Gastroesophageal sphincter (tissue), 4 donors: ENCODE measurements around the gene EPHB6. TPM values are rescaled to one million over a fixed set of nuclear protein-coding genes. Genes with fewer than 3 reads are reported as not detected.

ENCODE experiments used
- ATAC-seq: fragments of 150-250 bp; one replicate; pipeline ENCODE4 v1.9.1; 2016; ENCODE audit warnings: mild to moderate bottlenecking, moderate library complexity
- H3K27ac ChIP-seq, 4 donors: fragments of 200-600 bp; sonication (generic) in 3 of 4; 1 replicate in 3 of 4; 2 replicates in 1 of 4; pipeline ENCODE4 v1.5.1; 2016 to 2019
- H3K27me3 ChIP-seq: fragments of 200-600 bp; sonication (generic); one replicate; pipeline ENCODE4 v1.5.1; 2019
- H3K36me3 ChIP-seq, 2 donors: fragments of 200-600 bp; sonication (generic); one replicate each; pipeline ENCODE4 v1.5.1; 2019; ENCODE audit warnings: control low read depth in 1 of 2
- H3K4me1 ChIP-seq, 3 donors: fragments of 200-600 bp; sonication (generic); 1 replicate in 2 of 3; 2 replicates in 1 of 3; pipeline ENCODE4 v1.5.1; 2016 to 2019; ENCODE audit warnings: control low read depth in 2 of 3
- H3K4me3 ChIP-seq, 2 donors: fragments of 200-600 bp; sonication (generic); one replicate each; pipeline ENCODE4 v1.5.1; 2019; ENCODE audit warnings: mild to moderate bottlenecking in 1 of 2, moderate library complexity in 1 of 2
- H3K9me3 ChIP-seq, 3 donors: fragments of 200-600 bp; sonication (generic); one replicate each; pipeline ENCODE4 v1.5.1; 2017 to 2019; ENCODE audit warnings: control low read depth in 2 of 3
- EP300 ChIP-seq: sonication (generic); formaldehyde crosslinking; IDR thresholded peaks from one replicate; pipeline ENCODE4 v1.6.1; 2017; ENCODE audit warnings: antibody characterized with exemption, mild to moderate bottlenecking
- POLR2A ChIP-seq, 2 donors: fragments of 450-650 bp; IDR thresholded peaks; one replicate each; pipeline ENCODE4 v1.6.1; 2017; ENCODE audit warnings: antibody characterized with exemption in 2 of 2, mild to moderate bottlenecking in 2 of 2, moderate library complexity in 1 of 2
- POLR2AphosphoS5 ChIP-seq: sonication (generic); formaldehyde crosslinking; IDR thresholded peaks from one replicate; pipeline ENCODE4 v1.6.1; 2017; ENCODE audit warnings: antibody characterized with exemption
- whole genome bisulfite sequencing, 2 donors: methylation state at CpG; one replicate each; pipeline ENCODE4 v1.1.5; 2018; ENCODE audit warnings: low coverage in 1 of 2; 5-methylcytosine and 5-hydroxymethylcytosine counted together
- total RNA-seq, 4 donors: library from RNA; depleted of rRNA; stranded (reverse); fragments of >200 nt; gene quantifications; one replicate each; pipeline ENCODE4 v1.1.0, GENCODE V29; 2016
- TF ChIP-seq, protein P1 (sequence below), 4 experiments: fragments of 200-600 bp in 2 of 4; fragments of 450-650 bp in 2 of 4; sonication (generic) in 1 of 4; IDR thresholded peaks; one replicate each; pipeline ENCODE4 v1.5.1; 2017 to 2019; ENCODE audit warnings: antibody characterized with exemption in 4 of 4, mild to moderate bottlenecking in 2 of 4, moderate library complexity in 2 of 4

EPHB6 gene, protein sequence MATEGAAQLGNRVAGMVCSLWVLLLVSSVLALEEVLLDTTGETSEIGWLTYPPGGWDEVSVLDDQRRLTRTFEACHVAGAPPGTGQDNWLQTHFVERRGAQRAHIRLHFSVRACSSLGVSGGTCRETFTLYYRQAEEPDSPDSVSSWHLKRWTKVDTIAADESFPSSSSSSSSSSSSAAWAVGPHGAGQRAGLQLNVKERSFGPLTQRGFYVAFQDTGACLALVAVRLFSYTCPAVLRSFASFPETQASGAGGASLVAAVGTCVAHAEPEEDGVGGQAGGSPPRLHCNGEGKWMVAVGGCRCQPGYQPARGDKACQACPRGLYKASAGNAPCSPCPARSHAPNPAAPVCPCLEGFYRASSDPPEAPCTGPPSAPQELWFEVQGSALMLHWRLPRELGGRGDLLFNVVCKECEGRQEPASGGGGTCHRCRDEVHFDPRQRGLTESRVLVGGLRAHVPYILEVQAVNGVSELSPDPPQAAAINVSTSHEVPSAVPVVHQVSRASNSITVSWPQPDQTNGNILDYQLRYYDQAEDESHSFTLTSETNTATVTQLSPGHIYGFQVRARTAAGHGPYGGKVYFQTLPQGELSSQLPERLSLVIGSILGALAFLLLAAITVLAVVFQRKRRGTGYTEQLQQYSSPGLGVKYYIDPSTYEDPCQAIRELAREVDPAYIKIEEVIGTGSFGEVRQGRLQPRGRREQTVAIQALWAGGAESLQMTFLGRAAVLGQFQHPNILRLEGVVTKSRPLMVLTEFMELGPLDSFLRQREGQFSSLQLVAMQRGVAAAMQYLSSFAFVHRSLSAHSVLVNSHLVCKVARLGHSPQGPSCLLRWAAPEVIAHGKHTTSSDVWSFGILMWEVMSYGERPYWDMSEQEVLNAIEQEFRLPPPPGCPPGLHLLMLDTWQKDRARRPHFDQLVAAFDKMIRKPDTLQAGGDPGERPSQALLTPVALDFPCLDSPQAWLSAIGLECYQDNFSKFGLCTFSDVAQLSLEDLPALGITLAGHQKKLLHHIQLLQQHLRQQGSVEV
- 10 to 100 TPM in 2 of 4 donors, 1 to 10 TPM in 2; 6.0 to 22.1 (median 9.7) TPM for total RNA-seq

DNA sequence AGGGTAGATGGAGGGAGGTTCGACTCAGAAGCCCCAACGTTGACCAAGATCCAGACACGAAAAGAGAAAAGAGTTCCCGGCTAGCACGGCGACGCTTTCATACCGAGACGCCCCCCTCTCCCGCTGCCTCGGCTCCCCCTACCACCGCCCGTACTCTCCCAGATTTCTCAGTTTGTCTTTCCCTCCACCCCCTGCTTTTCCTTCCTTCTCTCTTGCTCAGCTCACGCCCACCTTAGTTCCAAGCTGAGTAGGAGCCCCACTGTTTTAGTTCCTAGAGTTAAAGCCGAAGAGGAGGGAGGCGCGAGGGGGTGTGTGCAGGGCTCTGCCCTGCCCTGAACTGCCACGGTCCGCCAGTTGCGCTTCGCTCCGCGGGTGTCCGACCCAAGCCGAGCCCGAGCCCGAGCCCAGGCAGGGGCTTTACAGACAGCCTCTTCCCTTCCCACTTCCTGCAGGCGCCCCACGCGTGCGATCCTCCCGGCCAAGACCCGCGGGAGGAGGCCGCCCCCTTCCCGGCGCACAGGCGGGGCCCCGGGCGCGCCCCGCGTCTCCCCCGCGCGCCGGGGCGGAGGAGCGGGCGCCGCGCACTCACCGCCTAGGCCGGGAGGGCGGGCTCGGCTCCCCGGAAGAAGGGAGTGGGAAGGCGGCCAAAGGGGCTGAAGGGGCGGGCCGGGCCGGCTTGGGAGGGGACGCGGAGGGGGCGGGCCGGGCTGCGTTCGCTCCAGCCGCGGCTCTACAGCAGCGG lies at the start of gene EPHB6:
EPHB6 (plus strand) TSS at position 705 of the 742 bp plus-strand sequence. CDS start 8,152 bp downstream, outside the sequence.
- H3K27ac ChIP-seq, result peak within 1 kb of the TSS in 3 of 4 donors; percentile 71 to 83 (median 74)
- TF ChIP-seq POLR2A (IDR thresholded peaks at IDR 0.05) (peak in 1 of 2 donors; percentile 17), POLR2AphosphoS5 (no peak)
- no peaks in the 10 kb centered on the region for H3K36me3 ChIP-seq
- WGBS, 2 donors, result 0% methylated on average over 7 to 13 of the region's 70 CpGs
- peak; percentile 84 for ATAC-seq
- no peaks in the 10 kb centered on the region for H3K9me3 ChIP-seq
- peaks cover 8% of the 10 kb centered on the region for H3K27me3 ChIP-seq
- H3K4me1 ChIP-seq, result peaks cover 0 to 29% (median 7%) of the 10 kb centered on the region in 3 donors
- H3K4me3 ChIP-seq, result peak within 1 kb of the TSS; percentile 60 to 61

DNA sequence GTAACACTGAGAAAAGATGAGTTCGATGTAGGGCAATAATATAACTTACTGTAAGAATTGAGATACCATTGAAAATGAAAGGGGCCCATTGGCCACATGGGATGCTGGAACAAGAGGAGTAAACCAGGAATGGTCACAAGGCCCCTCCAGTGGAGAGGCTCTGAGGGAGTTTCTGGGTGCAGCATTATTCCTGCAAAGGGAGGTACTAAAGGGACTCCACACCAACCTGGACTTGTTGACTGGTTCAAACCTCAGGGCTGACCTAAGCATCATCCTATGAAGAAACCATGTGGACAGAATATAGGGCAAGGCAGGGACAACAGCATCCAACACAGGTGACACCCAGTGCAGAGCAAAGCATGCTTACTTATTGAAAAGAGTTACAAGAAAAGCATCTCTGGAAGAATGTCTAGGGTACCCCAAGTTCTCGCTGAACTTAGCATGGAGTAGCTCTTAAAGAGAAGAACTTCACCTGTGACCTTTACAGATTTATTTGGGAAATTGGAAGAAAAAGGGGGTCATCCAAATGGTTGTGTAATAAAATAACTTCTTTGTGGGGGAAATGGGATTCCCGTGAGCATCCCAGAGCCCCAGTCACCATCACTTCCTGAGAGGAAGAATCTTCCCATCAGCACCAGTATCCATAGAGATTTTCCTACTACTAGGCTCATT lies 49.4 kb upstream of the EPHB6 start:
- H3K4me3 ChIP-seq, result no peak overlapping the region
- peaks cover 58% of the 10 kb centered on the region for H3K27me3 ChIP-seq
- H3K4me1 ChIP-seq, result no peaks in the 10 kb centered on the region
- no peak for ATAC-seq
- 78 to 86% methylated on average over 2 to 3 of the region's 3 CpGs for WGBS, 2 donors
- TF ChIP-seq POLR2AphosphoS5, result no peak
- TF ChIP-seq, protein P1, sequence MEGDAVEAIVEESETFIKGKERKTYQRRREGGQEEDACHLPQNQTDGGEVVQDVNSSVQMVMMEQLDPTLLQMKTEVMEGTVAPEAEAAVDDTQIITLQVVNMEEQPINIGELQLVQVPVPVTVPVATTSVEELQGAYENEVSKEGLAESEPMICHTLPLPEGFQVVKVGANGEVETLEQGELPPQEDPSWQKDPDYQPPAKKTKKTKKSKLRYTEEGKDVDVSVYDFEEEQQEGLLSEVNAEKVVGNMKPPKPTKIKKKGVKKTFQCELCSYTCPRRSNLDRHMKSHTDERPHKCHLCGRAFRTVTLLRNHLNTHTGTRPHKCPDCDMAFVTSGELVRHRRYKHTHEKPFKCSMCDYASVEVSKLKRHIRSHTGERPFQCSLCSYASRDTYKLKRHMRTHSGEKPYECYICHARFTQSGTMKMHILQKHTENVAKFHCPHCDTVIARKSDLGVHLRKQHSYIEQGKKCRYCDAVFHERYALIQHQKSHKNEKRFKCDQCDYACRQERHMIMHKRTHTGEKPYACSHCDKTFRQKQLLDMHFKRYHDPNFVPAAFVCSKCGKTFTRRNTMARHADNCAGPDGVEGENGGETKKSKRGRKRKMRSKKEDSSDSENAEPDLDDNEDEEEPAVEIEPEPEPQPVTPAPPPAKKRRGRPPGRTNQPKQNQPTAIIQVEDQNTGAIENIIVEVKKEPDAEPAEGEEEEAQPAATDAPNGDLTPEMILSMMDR (IDR thresholded peaks at IDR 0.05), result no peak
- no peak for TF ChIP-seq POLR2A (IDR thresholded peaks at IDR 0.05)
- TF ChIP-seq EP300, result no peak
- no peaks in the 10 kb centered on the region for H3K9me3 ChIP-seq
- H3K27ac ChIP-seq, result no peak overlapping the region
- no peaks in the 10 kb centered on the region for H3K36me3 ChIP-seq

DNA sequence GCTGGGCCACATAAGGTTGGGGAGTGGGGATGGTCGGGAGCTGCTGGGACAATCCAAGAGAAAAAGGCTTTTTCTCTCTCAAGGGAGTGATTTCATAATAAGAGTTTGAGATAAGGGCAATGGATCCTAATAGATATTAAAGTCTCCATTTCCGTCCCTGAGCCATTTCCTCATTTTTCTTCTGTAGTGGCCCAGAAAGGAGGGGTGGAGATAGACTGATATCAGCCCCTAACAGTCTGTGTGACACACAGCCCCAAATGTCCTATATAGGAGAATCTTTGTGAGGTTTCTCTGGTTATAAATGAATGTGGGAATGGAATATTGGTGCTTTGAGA lies 48.9 kb upstream of the EPHB6 start:
- H3K4me1 ChIP-seq, result no peaks in the 10 kb centered on the region
- TF ChIP-seq POLR2A (IDR thresholded peaks at IDR 0.05) (no peak), POLR2AphosphoS5 (no peak), EP300 (no peak)
- TF ChIP-seq, protein P1 (IDR thresholded peaks at IDR 0.05), result no peak
- no peak overlapping the region for H3K4me3 ChIP-seq
- no peak overlapping the region for H3K27ac ChIP-seq
- ATAC-seq, result no peak
- H3K9me3 ChIP-seq, result no peaks in the 10 kb centered on the region
- H3K27me3 ChIP-seq, result peaks cover 53% of the 10 kb centered on the region
- H3K36me3 ChIP-seq, result no peaks in the 10 kb centered on the region
- 47% methylated on average over 2 of the region's 2 CpGs; no CpG with 5 or more reads in 1 of the 2 donors for WGBS, 2 donors

DNA sequence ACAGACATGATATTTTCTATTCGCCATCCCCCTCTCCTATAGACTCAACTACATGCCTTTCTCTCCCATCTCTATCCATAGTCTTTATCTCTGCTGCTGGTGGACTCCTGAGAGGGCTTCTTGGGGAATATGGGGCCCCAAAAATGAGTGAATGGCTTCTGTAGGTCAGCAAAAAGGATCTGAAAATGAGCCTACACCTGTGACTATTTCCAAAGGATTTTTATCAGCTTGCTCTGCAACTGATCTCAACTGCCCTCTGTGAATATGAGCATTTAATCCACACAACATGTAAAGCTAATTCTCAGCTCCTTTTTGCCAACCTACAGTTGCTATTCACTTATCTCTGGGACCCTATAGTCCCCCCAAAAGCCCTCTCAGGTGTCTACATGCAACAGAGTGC lies 47.9 kb upstream of the EPHB6 start:
- TF ChIP-seq EP300 (no peak), POLR2A (IDR thresholded peaks at IDR 0.05) (no peak), POLR2AphosphoS5 (no peak)
- TF ChIP-seq, protein P1 (IDR thresholded peaks at IDR 0.05), result no peak
- Histone ChIP-seq H3K27ac (no peak overlapping the region), H3K9me3 (no peaks in the 10 kb centered on the region), H3K4me3 (no peak overlapping the region), H3K27me3 (peaks cover 59% of the 10 kb centered on the region), H3K36me3 (no peaks in the 10 kb centered on the region), H3K4me1 (no peaks in the 10 kb centered on the region)
- no peak for ATAC-seq
- 80 to 100% methylated on average over 1 of the region's 1 CpG for WGBS, 2 donors
